GM19455 (cell line): ENCODE measurements around the gene PMFBP1.

Experiments
- ATAC-seq: cut with Tn5 transposase; IDR thresholded peaks from one replicate; pipeline ENCODE4 v1.9.1; 2021; ENCODE audit not compliant: unreplicated experiment

The PMFBP1 gene

DNA sequence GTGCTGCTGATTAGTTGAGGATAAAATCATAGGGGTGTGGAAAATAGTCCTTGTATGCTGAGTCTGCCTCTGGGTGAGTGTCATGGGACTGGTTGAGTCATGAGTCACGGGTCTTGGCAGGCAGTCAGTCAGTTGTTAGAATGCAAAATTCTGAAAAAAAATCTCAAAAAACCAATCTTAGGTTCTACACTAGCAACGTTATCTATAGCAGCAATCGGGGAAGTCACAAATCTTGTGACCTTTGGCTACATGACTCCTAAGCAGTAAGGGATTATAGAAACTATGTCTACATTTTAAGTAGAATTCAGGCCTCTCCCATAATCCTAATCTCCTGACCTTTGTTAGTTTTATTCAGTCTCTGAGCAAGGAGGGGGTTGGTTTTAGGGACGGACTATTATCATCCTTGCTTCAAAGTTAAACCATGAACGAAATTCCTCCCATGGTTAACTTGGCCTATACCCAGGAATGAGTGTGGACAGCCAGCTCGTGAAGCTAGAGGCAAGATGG is 18.0 kb upstream of the PMFBP1 start:
- no peak for ATAC-seq

GRCh38 chr16:72188541-72188940 is 16.6 kb upstream of the PMFBP1 start:
- no peak for ATAC-seq

- no peak for ATAC-seq
Observed at GRCh38 chr16:72187551-72187950, 15.6 kb upstream of the PMFBP1 start.

- no peak for ATAC-seq
Observed at GRCh38 chr16:72182976-72183375, 11.0 kb upstream of the PMFBP1 start.

GRCh38 chr16:72179204-72179970 is 7.4 kb upstream of the PMFBP1 start:
- ATAC-seq, result no peak

DNA sequence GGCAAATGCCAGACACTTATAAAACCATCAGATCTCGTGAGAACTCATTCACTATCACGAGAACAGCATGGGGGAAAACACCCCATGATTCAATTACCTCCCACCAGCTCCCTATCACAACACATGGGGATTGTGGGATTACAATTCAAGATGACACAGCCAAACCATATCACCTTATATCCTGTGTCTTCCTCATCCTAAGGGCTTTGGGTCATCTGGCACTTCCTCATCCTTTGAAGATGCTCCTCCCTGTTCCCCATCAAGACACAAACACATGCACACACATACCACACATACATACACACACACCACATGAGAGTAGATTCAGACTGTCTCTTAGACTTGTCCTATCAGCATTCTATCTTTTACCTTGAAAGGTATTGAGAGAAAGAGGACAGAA is 2.8 kb upstream of the PMFBP1 start:
- no peak for ATAC-seq

- ATAC-seq, result no peak
Observed at GRCh38 chr16:72173997-72174396, 2.0 kb upstream of the PMFBP1 start.

DNA sequence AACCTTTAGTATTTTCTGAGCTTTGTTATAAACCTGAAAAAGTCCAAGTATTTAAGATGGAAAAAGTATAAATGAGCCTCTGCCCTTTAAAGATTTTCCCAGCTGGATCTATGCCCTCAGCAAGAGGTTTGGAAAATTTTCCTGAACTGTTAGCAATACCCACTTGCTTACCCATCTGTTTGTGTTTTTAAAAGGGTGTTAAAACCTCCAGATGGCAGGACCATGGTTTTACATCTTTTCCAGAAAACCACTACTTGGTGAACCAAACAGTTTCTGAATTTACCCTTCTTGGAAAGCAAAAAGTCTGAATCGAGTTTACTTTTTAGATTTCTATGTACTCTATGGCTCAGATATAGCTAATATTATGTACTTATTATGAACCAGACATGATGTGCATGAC is 719 bp downstream of the PMFBP1 start:
- ATAC-seq, result no peak

GRCh38 chr16:72169708-72170107 is 2.2 kb downstream of the PMFBP1 start:
- ATAC-seq, result no peak

DNA sequence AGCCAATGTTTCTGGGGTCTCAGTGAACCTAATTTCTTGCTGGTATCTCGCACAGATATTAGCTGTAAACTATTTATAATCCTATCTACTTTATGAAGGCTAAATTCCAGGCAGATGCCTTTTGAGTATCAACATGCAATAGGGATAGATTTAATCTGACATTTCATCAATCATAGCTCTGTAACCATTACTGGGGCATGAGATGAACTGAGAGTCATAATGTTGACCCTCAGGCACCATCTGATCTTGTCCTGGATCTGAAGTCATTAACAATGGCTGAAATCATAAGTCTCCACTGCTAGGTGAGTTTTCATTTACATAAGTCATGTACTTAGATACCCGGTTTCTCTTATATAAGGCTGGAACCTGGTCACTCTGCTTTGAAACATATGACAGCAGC is 3.6 kb downstream of the PMFBP1 start:
- ATAC-seq, result no peak

- ATAC-seq, result no peak
Observed at GRCh38 chr16:72166954-72167561, 4.9 kb downstream of the PMFBP1 start.

DNA sequence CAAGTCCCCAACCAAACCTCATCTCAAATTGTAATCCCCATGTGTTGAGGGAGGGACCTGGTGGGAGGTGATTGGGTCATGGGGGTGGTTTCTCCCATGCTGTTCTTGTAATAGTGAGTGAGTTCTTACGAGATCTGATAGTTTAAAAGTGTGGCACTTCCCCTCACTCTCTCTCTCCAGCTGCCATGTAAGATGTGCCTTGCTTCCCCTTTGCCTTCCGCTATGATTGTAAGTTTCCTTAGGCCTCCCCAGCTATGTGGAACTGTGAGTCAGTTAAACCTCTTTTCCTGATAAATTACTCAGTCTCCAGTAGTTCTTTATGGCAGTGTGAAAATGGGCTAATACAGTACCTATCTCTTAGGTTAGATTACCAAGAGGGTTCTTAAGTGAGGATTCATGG is 5.8 kb downstream of the PMFBP1 start:
- ATAC-seq, result no peak

DNA sequence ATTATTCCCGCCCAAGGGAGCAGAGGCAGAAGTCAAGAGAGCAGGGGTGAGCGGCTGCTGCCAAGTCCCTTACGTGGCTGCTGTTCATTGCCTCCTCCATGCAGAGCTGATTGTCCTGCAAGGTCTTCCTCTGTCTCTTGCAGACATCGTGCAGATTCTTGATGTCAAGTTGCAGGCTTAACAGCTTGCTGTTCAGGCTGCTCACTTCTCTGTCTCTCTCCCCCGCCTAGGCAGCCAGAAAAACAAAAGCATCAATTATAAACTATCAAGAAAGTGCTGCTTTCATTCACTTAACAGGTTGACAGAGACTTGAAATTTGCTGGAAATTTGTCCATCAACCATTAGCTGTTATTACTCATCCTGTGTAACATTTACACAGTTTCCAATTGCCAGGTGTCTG is 7.3 kb downstream of the PMFBP1 start:
- no peak for ATAC-seq

DNA sequence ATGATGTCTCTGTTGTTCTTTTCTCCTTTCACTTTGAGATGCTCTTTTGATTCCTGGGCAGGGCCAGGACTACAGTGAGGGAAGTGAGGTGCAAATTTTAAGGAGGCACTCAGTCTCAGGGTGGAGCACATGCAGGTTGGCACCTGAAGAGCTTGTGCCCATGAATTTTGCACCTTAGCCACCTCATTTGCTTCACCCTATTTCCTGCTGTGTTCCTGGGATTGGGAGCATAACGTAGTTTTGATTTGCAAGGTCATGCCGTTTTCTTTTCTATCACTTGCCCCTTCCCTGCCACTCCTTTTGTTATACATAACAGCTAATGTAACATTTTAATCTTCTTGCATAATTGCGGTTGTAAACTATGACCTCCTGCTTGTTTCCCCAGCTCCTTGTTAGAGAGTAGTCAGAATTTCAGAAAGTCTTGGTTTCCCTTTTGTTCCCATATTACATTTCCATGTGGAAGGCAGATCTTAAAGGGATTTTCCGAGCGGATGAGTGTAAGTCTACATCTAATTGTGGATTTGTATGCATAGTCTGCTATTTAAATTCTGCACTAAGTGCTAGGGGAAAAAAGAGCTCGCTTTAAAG is 9.8 kb downstream of the PMFBP1 start:
- ATAC-seq, result no peak

GRCh38 chr16:72159801-72160200 is 12.2 kb downstream of the PMFBP1 start:
- no peak for ATAC-seq

- ATAC-seq, result no peak
Observed at GRCh38 chr16:72159386-72159785, 12.6 kb downstream of the PMFBP1 start.

- no peak for ATAC-seq
Observed at GRCh38 chr16:72149676-72150464, 22.1 kb downstream of the PMFBP1 start.

DNA sequence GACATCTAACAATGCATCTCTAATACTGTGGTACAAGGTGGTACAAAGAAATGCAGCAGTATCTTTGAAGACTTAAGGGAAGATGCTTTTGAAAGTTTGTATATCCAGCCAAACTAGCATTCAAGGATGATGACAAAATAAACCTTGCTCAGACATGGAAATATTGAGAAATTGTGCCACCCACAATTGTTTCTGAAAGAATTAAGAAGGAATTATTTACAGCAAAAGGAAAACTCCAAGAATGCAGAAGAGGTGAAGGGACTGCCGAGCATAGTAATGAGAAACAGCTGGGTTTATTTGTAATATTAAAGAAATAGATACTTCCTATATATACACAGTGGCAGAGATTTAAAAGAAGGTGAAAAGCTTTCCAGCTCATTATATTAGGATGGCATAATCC is 29.5 kb downstream of the PMFBP1 start:
- ATAC-seq, result no peak

GRCh38 chr16:72139908-72140307 is 32.0 kb downstream of the PMFBP1 start:
- no peak for ATAC-seq

- ATAC-seq, result no peak
Observed at GRCh38 chr16:72138064-72138572, 33.8 kb downstream of the PMFBP1 start.

- no peak for ATAC-seq
Observed at GRCh38 chr16:72137380-72138063, 34.4 kb downstream of the PMFBP1 start.
